Posterior cingulate gyrus (tissue), 11 donors: ENCODE results near the gene NRCAM.

ENCODE experiments used
- DNase-seq, 10 donors: peaks; one replicate each; pipeline versions ENCODE4 v3.0.0 to v3.0.0-alpha.2; 2020 to 2021; ENCODE audit warnings: mixed read lengths in 3 of 10
- intact Hi-C: fragments of 100-400 bp; cut with DNase I; formaldehyde crosslinking; loops from one replicate; pipeline ENCODE4 v1.15.1; 2023

NRCAM gene

DNA sequence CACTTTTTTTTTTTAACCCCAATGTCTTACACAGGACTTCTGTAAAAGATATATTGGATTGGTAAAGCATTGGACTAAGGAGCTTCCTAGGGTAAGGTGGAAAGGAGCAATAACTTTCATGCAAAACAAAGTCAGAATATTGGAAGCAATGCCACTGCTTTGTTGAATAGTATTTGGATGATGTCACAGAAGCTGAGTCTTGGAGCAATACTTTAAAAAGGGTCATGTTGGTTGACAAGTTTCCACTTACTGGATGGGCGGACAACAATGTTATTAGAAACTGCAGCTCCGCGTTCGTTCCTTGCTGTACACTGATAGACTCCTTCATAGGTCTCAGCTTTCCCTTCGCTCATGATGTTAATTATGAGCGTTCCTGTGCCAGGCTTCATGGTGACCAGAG is 224.2 kb downstream of the NRCAM start:
- no peak for DNase-seq
- intact Hi-C loops: no loop called here

DNA sequence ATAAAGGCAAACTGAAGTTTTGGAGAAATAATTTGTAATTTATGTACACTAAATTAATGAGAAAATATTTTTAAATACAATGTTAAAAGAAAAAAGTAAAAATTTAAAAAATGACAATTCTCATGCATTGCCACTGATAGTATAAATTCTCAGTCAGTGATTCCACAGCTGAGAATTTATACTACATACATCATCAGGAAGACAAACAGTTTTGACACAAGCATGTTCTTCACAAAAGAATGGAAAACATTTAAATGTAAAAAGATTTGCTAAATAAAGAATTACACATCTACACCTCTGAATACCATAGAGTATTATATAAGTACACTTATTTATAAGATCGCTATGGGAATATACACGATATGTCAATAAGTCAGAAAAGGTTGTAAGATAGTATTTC is 225.0 kb downstream of the NRCAM start:
- DNase-seq: no peak
- intact Hi-C loops: no loop called here

DNA sequence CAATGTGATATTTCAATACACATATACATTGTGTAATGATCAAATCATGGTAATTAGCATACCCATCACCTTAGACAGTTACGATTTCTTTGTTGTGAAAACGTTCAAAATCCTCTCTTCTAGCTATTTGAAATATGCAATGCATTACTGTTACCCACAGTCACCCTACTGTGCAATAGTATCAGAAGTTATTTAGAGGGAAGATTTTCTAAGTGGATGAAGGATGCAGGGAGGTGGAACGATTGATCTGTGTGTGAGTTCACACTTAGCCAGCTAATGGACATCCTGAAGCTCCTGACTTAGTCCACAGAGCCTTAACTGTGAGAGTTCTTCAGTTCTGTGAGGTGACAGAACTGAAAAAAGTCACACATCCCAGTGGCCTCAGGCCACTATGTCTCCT is 228.9 kb downstream of the NRCAM start:
- intact Hi-C loops: no loop called here
- DNase-seq: no peak

DNA sequence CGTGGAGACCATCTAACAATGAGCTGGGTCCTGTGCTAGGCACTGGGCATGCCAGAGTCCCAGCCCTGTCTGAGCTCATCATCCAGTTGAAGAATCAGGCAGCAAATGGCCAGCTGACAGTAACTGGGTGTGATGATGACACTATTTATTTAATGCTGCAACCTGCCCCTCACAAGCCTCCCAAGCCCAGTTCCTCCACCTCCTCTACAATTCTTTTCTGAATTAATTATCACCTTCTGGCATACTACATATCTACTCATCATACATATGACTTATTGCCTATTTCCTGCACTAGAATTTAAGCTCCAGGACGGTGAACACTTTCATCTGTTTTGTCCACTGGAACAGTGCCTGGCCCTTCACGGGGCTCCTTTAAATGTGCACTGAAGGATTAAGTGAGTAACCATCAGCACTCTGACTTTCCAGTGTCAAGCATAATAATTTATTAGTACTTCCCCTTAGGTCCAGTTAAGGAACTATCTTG is 229.4 kb downstream of the NRCAM start:
- intact Hi-C loops: no loop called here
- DNase-seq: no peak

DNA sequence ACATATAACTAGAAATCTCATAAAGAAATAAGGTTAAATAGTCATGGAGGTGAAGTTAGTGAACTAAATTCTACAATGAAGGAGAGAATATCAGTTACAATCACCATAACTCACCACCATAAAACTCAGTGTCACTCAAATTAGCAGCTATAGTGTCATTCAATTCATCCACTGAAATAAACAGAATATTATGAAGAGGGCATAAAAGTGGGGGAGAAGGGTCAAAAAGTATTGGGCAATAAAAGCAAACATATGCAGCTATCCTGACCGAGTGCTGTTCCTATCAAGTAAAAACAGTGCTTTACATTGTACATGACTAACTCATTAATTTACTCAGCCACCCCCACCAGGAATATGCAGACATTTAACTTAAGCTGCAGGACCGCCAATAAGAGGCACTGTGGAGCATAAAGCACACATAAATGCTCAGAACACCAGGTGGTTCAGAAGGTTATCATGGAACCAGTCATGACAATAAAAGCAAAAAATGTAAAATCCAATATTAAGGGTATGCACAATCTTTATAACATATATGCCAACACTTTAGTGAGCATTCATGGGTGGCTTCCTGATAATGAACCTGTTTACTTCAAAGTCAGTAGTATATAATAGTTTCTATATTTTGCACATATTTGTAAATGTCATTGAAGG is 230.6 kb downstream of the NRCAM start:
- intact Hi-C loops: no loop called here

DNA sequence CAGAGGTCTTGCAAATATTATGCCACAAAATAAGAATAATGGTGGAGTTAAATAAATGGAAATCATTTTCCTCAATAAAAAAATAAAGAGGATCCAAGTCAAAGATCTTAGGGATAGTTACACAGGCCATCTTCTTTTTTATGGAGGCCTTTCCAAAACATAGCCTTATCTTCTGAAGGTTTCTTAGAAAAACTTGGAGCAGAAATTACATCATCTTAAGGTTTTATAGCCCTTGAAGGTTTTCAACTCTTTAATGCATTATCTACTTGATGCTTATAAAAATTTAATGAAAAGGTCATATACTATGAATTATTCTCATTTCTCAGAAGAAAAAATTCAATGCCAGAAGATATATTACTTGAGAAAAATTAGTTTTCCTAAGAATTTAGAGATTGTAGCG is 231.8 kb downstream of the NRCAM start:
- intact Hi-C loops: no loop called here
- no peak for DNase-seq

More for the DNA sequence above, 230.6 kb downstream of the NRCAM start:
- DNase-seq: no peak

DNA sequence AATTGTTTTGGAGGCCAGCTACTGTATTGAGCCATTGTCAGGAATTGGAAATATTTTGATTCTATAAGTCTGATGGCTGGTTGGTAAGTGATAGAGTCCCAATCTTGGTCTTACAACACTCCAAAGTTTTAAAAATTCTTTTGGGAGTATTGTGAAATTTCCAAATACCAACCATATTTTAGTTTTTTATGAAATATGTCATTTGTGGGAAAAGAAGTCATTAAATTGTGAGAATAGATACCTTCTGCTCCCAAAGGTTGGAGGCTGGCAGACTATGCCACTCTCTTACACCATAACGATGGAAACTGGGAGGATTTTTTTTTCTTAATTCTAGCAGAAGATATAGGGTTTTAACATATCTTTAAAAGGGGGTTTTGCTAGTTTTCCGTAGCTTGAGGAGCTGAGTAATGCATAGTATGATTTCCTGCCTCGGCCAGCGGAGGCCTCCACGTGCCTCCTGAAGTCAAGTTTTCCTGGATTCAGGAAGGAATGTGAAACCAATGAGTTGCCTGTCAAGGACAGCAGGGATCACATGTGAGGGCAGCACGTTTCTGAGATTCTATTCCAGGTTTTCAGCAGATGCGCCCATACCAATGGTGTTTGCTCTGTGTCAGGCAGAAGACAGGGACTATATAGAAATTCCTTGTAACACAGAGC is 233.9 kb downstream of the NRCAM start:
- no peak for DNase-seq
- intact Hi-C loops: no loop called here

DNA sequence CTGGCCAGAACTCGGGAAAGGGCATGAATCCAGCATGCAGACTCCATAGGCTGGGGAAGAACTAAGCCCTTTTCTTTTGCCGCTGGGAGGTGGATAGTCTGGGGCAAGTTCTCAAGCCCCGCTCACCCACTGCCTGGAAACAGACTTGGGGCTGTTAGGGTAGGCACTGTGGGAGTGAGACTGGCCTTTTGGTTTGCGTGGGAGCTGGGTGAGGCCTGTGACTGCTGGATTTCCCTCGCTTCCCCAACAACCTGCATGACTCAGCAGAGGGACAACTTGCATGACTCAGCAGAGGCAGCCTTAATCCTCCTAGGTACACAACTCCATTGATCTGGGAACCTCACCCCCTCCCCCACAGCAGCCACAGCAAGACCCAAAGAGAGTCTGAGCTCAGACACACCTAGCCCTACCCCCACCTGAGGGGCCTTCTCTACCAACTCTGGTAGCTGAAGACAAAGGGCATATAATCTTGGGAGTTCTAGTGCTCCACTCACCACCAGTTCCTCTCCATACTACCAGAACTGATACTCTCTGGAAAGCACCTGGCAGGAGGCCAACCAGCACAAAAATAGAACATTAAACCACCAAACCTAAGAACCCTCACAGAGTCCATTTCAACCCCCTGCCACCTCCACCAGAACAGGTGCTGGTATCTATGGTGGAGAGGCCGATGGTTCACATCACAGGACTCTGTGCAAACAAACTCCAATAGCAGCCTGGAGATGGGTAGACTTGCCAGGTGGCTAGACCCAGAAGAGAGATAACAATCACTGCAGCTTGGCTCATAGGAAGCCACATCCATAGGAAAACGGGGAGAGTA is 244.6 kb downstream of the NRCAM start:
- peak in 1 of 10 donors; percentile 72 for DNase-seq
- intact Hi-C loops: no loop called here

DNA sequence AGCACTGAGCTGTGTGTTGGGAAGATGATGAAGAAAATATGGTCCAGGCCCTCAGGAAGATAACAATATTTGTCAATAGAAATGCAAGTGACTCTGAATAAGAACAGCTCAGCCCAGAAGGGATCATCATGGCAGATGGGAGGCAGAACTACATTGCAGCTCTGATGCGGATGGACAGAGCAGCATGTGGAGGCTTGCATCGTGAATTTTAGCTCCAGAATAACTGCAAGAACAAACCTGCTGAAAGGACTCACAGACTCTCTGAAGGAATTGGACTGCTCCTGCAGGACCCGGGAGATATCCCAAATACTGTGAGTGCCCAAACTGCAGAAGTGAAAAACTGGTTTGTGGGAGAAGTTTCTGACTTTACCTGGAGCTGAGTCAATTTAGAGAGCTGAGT is 245.4 kb downstream of the NRCAM start:
- no peak for DNase-seq
- intact Hi-C loops: no loop called here

DNA sequence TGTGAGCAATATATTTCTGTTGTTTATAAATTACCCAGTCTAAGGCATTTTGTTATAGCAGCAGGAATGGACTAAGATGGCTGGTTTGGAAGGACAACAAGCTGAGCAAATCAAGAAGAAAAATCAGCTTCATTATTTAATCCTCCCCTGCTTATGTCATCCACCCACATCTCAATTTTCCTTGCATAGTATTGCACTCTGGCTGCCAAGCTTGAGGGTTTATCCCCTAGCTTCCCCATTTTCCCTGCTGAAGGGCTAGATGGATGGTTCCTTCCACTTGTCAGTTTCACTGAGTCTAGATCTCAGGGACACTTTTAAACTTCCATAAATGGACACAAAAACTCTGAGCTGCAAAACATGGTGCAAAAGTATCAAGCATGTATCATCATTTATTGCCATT is 250.9 kb downstream of the NRCAM start:
- DNase-seq: no peak
- intact Hi-C loops: no loop called here

DNA sequence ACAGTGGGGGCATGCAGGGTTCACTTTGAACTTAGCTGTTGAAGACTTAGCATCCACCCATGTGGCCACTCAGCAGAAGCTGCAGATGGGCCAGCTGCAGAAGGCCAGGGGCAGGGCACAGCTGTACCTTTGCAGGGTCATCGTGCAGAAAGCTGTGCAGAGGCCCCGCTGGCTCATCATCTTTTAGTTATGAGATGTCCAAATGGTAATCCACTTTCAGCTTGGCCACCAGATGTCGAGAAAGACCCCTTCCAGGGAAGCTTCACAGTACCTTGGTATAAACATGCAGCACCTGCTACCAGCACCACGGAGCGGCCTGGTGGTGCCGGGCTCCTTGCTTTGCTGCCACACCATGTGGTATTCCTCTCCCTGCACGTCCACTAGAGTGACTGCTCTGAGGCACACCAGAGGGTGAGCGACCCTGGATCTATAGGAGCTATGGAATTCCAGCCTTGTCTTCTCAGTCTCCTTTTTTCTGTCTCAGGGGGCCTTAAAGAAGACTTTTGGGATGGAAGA is 251.9 kb downstream of the NRCAM start:
- intact Hi-C loops: no loop called here
- peak in 1 of 10 donors; percentile 48 for DNase-seq

DNA sequence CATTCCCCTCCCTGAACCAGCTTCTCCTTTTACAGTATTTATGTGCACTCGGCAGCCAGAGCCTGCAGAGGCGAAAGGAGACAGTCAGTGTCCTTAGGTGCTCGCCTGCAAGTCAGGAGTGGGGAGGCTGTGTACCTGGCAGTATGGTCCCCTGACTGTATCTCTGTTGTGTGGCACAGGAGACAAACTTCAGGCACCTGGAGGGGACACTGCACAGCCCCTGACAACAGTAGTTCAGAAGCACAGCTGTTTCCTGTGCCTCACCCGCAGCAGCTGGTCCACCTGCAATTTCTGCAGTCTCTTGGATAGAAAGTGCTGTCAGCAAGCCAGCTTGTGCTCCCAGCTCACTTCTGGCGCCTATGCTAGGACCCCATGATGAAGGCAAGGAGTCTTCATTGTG is 252.7 kb downstream of the NRCAM start:
- intact Hi-C loops: no loop called here
- DNase-seq: no peak

DNA sequence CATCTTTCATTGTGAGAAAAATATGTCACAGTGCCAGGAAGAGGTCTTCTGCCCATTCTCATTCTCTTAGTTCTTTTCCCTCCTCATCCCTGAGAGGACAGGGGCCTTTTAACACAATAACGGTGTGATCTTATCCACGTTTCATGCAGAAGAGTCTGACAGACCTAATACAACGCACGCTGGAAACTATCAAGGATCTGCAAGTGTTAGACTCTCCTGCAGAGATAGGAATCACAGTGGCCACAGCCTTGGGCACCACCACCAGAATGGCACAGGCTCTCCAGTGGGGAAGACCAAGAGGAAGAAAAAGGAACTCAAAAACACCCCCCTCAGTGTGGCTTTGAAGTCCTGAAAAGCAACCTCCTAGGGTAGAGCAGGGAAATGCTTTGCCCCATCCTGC is 253.5 kb downstream of the NRCAM start:
- intact Hi-C loops: no loop called here
- DNase-seq: no peak

DNA sequence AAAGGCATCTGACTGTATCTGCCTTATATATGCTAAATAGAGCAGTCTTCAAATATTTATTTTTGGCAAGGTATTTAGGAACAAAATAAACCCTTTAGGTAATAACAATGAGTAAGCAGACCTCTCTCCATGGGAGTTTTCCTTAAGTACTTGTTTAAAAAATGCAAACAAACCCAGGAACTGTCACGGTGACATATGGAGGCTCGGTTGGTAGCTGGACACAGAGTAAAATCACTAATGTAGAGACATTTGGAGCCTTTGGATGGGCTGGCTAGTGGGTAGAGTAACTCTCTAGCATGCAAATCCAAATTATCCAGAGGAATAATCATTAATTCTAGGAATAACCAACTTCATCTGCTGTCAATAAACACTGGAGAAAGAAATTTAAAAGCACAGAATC is 254.5 kb downstream of the NRCAM start:
- intact Hi-C loops: no loop called here
- DNase-seq: no peak

DNA sequence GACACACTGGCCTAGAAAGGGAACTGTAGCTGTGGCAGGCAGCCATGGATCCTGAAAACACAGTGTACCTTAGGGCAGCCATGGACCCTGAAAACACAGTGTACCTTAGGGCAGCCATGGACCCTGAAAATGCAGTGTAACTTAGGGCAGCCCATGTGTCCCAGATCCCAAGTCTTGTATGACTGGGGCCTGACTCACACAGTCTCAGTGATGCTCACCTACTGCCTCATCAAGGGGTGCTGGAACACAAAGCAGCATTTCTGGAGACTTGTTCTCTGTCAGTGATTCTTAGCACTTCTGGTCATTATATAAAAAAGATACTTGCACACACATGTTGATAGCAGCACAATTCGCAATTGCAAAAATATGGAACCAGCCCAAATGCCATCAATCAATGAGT is 255.9 kb downstream of the NRCAM start:
- DNase-seq: no peak
- intact Hi-C loops: no loop called here

DNA sequence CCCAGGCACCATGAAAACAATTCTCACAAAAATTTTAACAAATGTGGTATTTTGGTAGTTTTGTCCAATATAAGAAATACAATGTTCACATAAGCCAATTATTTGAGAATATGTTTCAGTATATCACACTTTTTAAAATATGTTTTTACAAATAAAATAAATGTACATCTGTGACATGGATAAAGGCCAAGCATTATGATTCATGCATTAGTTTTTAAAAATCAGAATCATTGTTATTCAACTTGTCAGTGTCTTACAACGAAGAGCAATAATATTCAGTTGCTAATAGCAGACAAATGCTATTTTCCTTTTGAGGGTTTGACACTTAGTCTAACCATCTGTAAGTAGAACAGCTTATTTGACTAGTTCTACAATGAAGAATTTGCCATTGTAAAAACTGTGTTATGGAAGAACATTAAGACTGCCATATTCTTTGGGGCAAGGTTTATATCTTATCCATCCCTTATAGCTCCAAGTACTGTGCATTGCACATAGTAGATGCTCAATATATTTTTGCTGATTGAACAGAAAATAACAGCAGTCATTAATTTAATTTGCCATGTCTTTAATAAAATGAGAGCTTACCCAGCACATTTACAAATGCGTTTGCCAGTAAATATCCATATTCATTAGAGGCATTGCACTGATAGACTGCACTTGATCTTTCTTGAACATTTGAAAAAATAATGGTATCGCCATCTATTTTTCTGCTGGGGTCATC is 258.7 kb downstream of the NRCAM start:
- intact Hi-C loops: no loop called here
- DNase-seq: no peak

DNA sequence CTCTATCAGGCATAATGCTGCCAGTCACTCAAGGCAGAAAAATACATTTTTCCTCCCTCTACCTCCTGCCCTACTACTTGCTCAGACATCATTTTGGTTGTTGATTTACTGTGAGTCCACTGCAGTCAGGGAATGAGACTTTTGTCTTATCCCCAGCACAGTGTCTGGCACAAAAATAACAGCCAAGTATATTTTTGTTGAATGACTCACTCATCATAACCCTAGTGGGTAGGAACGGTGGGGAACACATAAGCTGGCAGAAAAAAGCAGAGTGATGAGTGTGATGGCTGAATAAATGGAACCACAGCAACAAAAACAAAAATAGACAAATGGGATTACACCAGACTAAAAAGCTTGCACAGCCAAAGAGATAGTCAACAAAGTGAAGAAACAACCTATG is 260.2 kb downstream of the NRCAM start:
- intact Hi-C loops: no loop called here
- DNase-seq: no peak

DNA sequence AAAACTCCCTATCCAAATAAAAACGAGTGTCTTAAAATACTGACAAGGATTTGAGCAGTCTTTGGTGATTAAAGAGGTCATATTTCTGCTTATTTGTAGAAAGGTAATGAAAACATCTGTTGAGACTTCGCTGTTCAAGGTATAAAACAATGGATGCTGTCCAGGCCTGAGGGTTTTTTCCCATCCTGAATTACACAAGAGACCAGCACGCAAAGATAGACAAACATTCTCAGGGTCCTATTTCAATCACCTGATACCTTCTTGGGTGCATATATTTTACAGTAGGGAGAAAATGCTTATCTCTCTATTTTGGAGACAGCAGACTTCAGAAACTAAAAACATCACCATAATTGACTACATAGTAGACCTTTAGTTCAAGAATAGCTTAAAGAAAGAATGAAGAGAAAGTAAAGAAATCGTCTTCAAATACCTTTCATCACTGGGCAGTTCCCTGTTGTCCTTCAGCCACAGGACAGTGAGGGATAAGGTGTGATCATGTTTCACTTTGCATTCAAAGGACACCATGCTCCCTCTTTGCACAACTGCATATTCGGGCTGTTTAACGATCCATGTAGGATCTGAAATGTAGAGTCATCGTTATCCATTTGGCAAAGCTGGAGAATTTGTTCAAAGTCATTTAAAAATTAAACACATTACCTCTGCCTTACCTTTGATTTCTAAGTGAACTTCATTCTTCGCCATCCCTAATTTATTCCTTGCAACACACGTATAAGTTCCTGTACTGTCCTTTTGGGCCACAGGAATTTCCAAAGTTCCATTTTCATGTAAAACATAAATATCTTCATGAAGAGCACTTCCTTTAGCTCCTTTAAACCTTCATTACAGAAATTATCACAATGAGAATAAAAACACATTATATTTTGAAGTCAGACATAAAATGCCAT is 262.4 kb downstream of the NRCAM start:
- intact Hi-C loops: no loop called here
- DNase-seq: no peak

DNA sequence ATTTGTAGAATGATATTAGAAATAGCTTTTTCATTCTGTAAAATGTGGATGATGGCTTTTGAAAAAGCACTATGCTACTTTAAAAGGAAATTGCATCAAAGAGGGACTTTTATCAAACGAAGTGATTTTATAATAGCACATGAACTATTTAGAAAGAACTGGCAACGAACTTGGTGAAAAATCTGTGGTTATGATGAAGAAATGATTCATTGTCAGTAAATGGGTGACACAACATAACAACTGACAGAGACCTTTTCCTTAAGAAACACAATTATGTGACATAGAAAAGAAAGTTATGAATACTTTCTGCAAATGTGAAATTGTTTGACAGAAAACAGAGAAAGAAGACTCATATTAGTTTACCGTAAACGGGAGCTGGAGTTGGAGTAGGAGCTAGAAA is 265.3 kb downstream of the NRCAM start:
- no peak for DNase-seq
- intact Hi-C loops: no loop called here
